Mesenchymal stem cell (in vitro differentiated cells and primary cell): ENCODE measurements around the gene FAHD1.

Source experiments
- DNase-seq: peaks from one replicate; pipeline ENCODE4 v3.0.0-alpha.2; 2013
- H2AFZ ChIP-seq: one replicate; pipeline ENCODE4 v1.6.1; 2013; ENCODE audit warnings: low read depth, mild to moderate bottlenecking, control low read depth, inconsistent platforms, low read length, moderate library complexity
- H2AK5ac ChIP-seq: 2 replicates; pipeline ENCODE4 v1.6.1; 2013; ENCODE audit warnings: low read length, moderate library complexity, mild to moderate bottlenecking, inconsistent platforms; ENCODE audit not compliant: severe bottlenecking
- H2BK120ac ChIP-seq: one replicate; pipeline ENCODE4 v1.6.1; 2013; ENCODE audit warnings: low read depth, mild to moderate bottlenecking, inconsistent platforms, low read length, moderate library complexity
- H2BK12ac ChIP-seq, 2 experiments: one replicate each; pipeline ENCODE4 v1.6.1; 2013; ENCODE audit warnings: inconsistent platforms in 2 of 2, low read length in 2 of 2, mild to moderate bottlenecking in 2 of 2, moderate library complexity in 2 of 2, control low read depth in 1 of 2
- H2BK15ac ChIP-seq: one replicate; pipeline ENCODE4 v1.6.1; 2013; ENCODE audit warnings: mild to moderate bottlenecking, low read depth, inconsistent platforms; ENCODE audit not compliant: poor library complexity, severe bottlenecking
- H2BK5ac ChIP-seq: 2 replicates; pipeline ENCODE4 v1.6.1; 2013; ENCODE audit warnings: low read depth, mild to moderate bottlenecking, low read length, control low read depth, inconsistent platforms; ENCODE audit not compliant: poor library complexity, severe bottlenecking
- H3K14ac ChIP-seq, 2 experiments: one replicate each; pipeline ENCODE4 v1.6.1; 2013; ENCODE audit warnings: inconsistent platforms in 2 of 2, low read length in 2 of 2, control low read depth in 1 of 2, mild to moderate bottlenecking in 1 of 2, moderate library complexity in 1 of 2
- H3K18ac ChIP-seq, 2 experiments: one replicate each; pipeline ENCODE4 v1.6.1; 2013; ENCODE audit warnings: inconsistent platforms in 2 of 2, low read length in 2 of 2, control low read depth in 1 of 2, low read depth in 1 of 2, mild to moderate bottlenecking in 1 of 2
- H3K23ac ChIP-seq, 2 experiments: one replicate each; pipeline ENCODE4 v1.6.1; 2013; ENCODE audit warnings: inconsistent platforms in 2 of 2, low read length in 2 of 2, mild to moderate bottlenecking in 2 of 2, moderate library complexity in 2 of 2, control low read depth in 1 of 2
- H3K27ac ChIP-seq: 2 replicates; pipeline ENCODE4 v1.5.1; 2013; ENCODE audit warnings: mild to moderate bottlenecking, moderate library complexity, low read length, control low read depth, inconsistent platforms; ENCODE audit not compliant: poor library complexity, severe bottlenecking
- H3K27me3 ChIP-seq, 2 experiments: 2 replicates each; pipeline versions ENCODE4 v1.6.1 to v1.7.0; 2013; ENCODE audit warnings: low read length in 2 of 2, mild to moderate bottlenecking in 2 of 2, moderate library complexity in 2 of 2, control low read depth in 1 of 2, inconsistent platforms in 1 of 2; ENCODE audit not compliant: control insufficient read depth in 1 of 2, insufficient read depth in 1 of 2
- H3K36me3 ChIP-seq, 2 experiments: 2 replicates each; pipeline versions ENCODE4 v1.6.1 to v1.7.0; 2013; ENCODE audit warnings: low read length in 2 of 2, control low read depth in 1 of 2, inconsistent platforms in 1 of 2, low read depth in 1 of 2, mild to moderate bottlenecking in 1 of 2; ENCODE audit not compliant: insufficient read depth in 2 of 2, control insufficient read depth in 1 of 2
- H3K4ac ChIP-seq, 2 experiments: one replicate each; pipeline ENCODE4 v1.6.1; 2013; ENCODE audit warnings: inconsistent platforms in 2 of 2, low read length in 2 of 2, mild to moderate bottlenecking in 2 of 2, moderate library complexity in 2 of 2, control low read depth in 1 of 2, low read depth in 1 of 2
- H3K4me1 ChIP-seq: 2 replicates; pipeline ENCODE4 v1.6.1; 2013; ENCODE audit warnings: low read depth, low read length, control low read depth; ENCODE audit not compliant: control insufficient read depth, insufficient read depth
- H3K4me2 ChIP-seq: 2 replicates; pipeline ENCODE4 v1.6.1; 2013; ENCODE audit warnings: low read length, mild to moderate bottlenecking, inconsistent platforms; ENCODE audit not compliant: poor library complexity, severe bottlenecking
- H3K4me3 ChIP-seq, 2 experiments: 2 replicates each; pipeline versions ENCODE4 v1.5.1 to v1.7.0; 2013; ENCODE audit warnings: low read length in 2 of 2, mild to moderate bottlenecking in 2 of 2, control low read depth in 1 of 2, low read depth in 1 of 2; ENCODE audit not compliant: insufficient read depth in 1 of 2
- H3K79me1 ChIP-seq: replicated peaks from 2 replicates; pipeline ENCODE4 v1.6.1; 2013; ENCODE audit warnings: mild to moderate bottlenecking, control low read depth, low read length, inconsistent platforms; ENCODE audit not compliant: poor library complexity, severe bottlenecking
- H3K9ac ChIP-seq: 2 replicates; pipeline ENCODE4 v1.7.0; 2013; ENCODE audit warnings: mild to moderate bottlenecking, low read length, moderate library complexity
- H3K9me3 ChIP-seq: 2 replicates; pipeline ENCODE4 v1.7.0; 2013; ENCODE audit warnings: mild to moderate bottlenecking, low read length; ENCODE audit not compliant: control insufficient read depth
- H4K8ac ChIP-seq: one replicate; pipeline ENCODE4 v1.6.1; 2013; ENCODE audit warnings: inconsistent platforms, mild to moderate bottlenecking, low read length, moderate library complexity
- H4K91ac ChIP-seq: one replicate; pipeline ENCODE4 v1.6.1; 2013; ENCODE audit warnings: mild to moderate bottlenecking, low read length, inconsistent platforms
- WGBS: methylation state at CpG from one replicate; pipeline ENCODE4 v1.1.7; 2013; ENCODE audit warnings: mixed read lengths; 5-methylcytosine and 5-hydroxymethylcytosine counted together

The FAHD1 gene

DNA sequence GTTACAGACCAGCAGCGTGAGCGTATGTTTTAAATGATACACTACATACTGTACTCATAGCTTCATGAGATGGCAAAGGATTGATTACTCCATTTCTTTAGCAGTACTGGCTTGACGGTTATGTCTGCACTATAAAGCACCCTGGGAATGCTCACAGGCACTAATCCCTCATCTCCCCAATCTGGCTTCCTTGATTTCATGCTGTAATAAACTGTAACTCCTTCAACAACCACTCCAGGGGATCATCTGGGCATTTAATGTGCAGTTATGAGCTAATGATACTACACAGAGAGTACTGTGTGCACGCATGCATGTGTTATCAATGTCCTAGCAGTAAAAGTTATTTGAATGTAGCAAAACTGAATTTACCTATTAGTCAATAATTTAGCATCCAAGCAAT is 24.8 kb downstream of the FAHD1 start:
- DNase-seq = no peak
- Histone ChIP-seq H2AK5ac (no peak overlapping the region), H3K36me3 (no peaks in the 10 kb centered on the region), H3K4me2 (no peak overlapping the region), H2BK5ac (no peak overlapping the region), H4K8ac (no peak overlapping the region), H2BK120ac (no peak overlapping the region), H3K4ac (no peak overlapping the region), H3K27me3 (peaks cover 15 to 59% of the 10 kb centered on the region in 2 experiments), H3K27ac (no peak overlapping the region), H3K4me3 (no peak overlapping the region), H3K14ac (no peak overlapping the region), H3K4me1 (no peaks in the 10 kb centered on the region), H3K18ac (no peak overlapping the region), H3K9ac (no peak overlapping the region), H4K91ac (no peak overlapping the region), H3K9me3 (no peaks in the 10 kb centered on the region), H2BK12ac (no peak overlapping the region), H3K23ac (no peak overlapping the region), H2BK15ac (no peak overlapping the region), H3K79me1 (no peaks in the 10 kb centered on the region), H2AFZ (no peak overlapping the region)
- WGBS = 74% methylated on average over 3 of the region's 4 CpGs

DNA sequence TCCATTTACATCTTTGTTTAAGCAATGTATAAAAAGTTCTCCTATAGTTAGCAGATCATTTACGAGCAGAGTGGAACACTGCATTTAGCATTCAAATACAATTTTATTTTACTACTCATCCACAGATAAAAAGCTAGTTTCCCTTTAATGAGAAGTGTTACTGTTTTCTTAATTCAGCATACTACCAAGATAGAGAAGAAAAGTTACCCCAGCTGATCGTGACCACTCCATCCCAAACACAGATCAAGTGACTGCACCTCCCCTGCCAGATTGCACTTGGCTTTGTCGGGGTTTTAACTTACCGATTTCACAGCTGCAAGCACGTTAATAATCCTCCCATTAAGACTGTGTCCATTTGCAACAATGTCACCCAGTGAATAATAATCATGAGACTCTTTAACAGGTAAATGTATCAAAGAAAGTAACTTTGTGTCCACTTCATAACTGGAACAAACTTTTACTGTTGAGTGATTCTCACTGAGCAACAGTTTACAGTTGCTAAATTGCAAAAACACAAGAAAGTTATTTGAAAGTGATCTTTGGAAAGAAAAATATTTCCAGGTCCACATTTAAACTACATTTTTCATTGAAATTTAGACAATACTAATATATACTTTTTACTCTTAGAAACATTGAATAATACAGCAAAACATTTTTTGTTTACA is 30.6 kb downstream of the FAHD1 start:
- Histone ChIP-seq H2BK15ac (no peak overlapping the region), H3K79me1 (no peaks in the 10 kb centered on the region), H3K18ac (no peak overlapping the region), H2BK120ac (no peak overlapping the region), H2AFZ (no peak overlapping the region), H3K23ac (no peak overlapping the region), H4K91ac (no peak overlapping the region), H3K27ac (peak overlapping the region; percentile 64), H3K4me2 (no peak overlapping the region), H3K4me3 (no peak overlapping the region), H3K27me3 (peaks cover 14 to 88% of the 10 kb centered on the region in 2 experiments), H3K36me3 (no peaks in the 10 kb centered on the region), H3K9ac (no peak overlapping the region), H2AK5ac (no peak overlapping the region), H4K8ac (no peak overlapping the region), H2BK12ac (no peak overlapping the region), H3K4ac (no peak overlapping the region), H3K9me3 (no peaks in the 10 kb centered on the region), H3K14ac (no peak overlapping the region), H3K4me1 (peaks cover 3% of the 10 kb centered on the region), H2BK5ac (no peak overlapping the region)
- 68% methylated on average over 3 of the region's 5 CpGs for WGBS
- no peak for DNase-seq

GRCh38 chr16:1858189-1858865 is 31.3 kb downstream of the FAHD1 start:
- peak overlapping the region; percentile 24 for H3K4me2 ChIP-seq
- no peak overlapping the region for H3K14ac ChIP-seq
- H2BK120ac ChIP-seq = no peak overlapping the region
- WGBS = 39% methylated on average over 6 of the region's 8 CpGs
- H3K9me3 ChIP-seq = no peaks in the 10 kb centered on the region
- no peaks in the 10 kb centered on the region for H3K79me1 ChIP-seq
- no peak overlapping the region for H3K9ac ChIP-seq
- DNase-seq = no peak
- H3K4me1 ChIP-seq = peaks cover 3% of the 10 kb centered on the region
- no peak overlapping the region for H2AK5ac ChIP-seq
- no peak overlapping the region for H2BK5ac ChIP-seq
- H3K27ac ChIP-seq = peak overlapping the region; percentile 64
- H3K23ac ChIP-seq = no peak overlapping the region
- H2AFZ ChIP-seq = no peak overlapping the region
- peaks cover 12 to 84% of the 10 kb centered on the region in 2 experiments for H3K27me3 ChIP-seq
- no peak overlapping the region for H3K18ac ChIP-seq
- no peaks in the 10 kb centered on the region for H3K36me3 ChIP-seq
- no peak overlapping the region for H3K4ac ChIP-seq
- H2BK12ac ChIP-seq = no peak overlapping the region
- no peak overlapping the region for H4K91ac ChIP-seq
- no peak overlapping the region for H2BK15ac ChIP-seq
- no peak overlapping the region for H4K8ac ChIP-seq
- no peak overlapping the region for H3K4me3 ChIP-seq

DNA sequence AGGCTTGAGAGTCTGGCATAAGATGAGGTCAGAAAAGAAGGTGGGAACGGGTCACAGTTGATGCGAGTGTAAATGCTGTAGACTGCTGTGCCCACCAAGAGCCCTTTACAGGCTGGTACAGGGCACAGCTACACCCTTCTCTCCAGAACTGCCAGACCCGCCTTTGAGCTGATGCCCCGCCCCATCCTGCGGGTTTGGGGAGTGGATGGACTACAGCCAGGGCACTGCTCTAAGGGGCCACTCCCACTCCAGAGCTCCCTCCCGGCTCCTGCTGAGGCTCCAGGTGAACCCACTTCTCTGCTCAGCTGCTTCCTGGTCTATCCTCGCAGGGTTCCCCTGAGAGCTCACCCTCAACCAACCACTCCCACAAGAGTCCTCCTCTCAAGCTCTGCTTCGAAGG is 32.6 kb downstream of the FAHD1 start:
- Histone ChIP-seq H3K36me3 (no peaks in the 10 kb centered on the region), H3K14ac (no peak overlapping the region), H3K9ac (no peak overlapping the region), H4K8ac (no peak overlapping the region), H3K4me2 (no peak overlapping the region), H3K9me3 (no peaks in the 10 kb centered on the region), H2BK15ac (no peak overlapping the region), H2AK5ac (no peak overlapping the region), H2BK5ac (no peak overlapping the region), H2AFZ (no peak overlapping the region), H2BK12ac (no peak overlapping the region), H3K27me3 (peaks cover 3 to 76% of the 10 kb centered on the region in 2 experiments), H3K4ac (no peak overlapping the region), H4K91ac (no peak overlapping the region), H3K18ac (no peak overlapping the region), H3K4me3 (no peak overlapping the region), H2BK120ac (no peak overlapping the region), H3K4me1 (peaks cover 3% of the 10 kb centered on the region), H3K27ac (no peak overlapping the region), H3K79me1 (no peaks in the 10 kb centered on the region), H3K23ac (no peak overlapping the region)
- 45% methylated on average over 6 of the region's 8 CpGs for WGBS
- DNase-seq = no peak
